ENCODE data around the gene LY6G6C.
A peak's percentile ranks its signal among the peaks of the same experiment; 100 is the strongest.

Gene LY6G6C

GRCh38 chr6:31742894-31743293 lies 21.3 kb upstream of the LY6G6C start:
- no peak for DNase-seq

GRCh38 chr6:31741815-31742214 lies 20.3 kb upstream of the LY6G6C start:
- no peak for DNase-seq

- DNase-seq: no peak
Measured at GRCh38 chr6:31740397-31741223, 19.1 kb upstream of the LY6G6C start.

- DNase-seq: peak; percentile 53 to 99 (median 94)
Measured at GRCh38 chr6:31739639-31740396, 18.3 kb upstream of the LY6G6C start, which contains the start of gene MSH5. MSH5 (plus strand) TSS chr6:31740005; CDS start chr6:31740467, 462 bp downstream.

- DNase-seq: peak in 4 of 56 donors; percentile 4 to 33 (median 10)
Measured at GRCh38 chr6:31737991-31738979, 16.7 kb upstream of the LY6G6C start.

GRCh38 chr6:31737315-31737990 lies 15.9 kb upstream of the LY6G6C start:
- DNase-seq: no peak

GRCh38 chr6:31736768-31737314 lies 15.3 kb upstream of the LY6G6C start:
- no peak for DNase-seq

GRCh38 chr6:31736021-31736767 lies 14.6 kb upstream of the LY6G6C start, which contains the start of gene CLIC1:
CLIC1 (minus strand) TSS chr6:31736530; CDS start chr6:31736300, 230 bp downstream.
- DNase-seq: peak in 13 of 56 donors; percentile 8 to 43 (median 20)

- DNase-seq: peak in 1 of 56 donors; percentile 16
Measured at GRCh38 chr6:31734821-31735406, 13.4 kb upstream of the LY6G6C start.

- no peak for DNase-seq
Measured at GRCh38 chr6:31734247-31734820, 12.8 kb upstream of the LY6G6C start.

- DNase-seq: no peak
Measured at GRCh38 chr6:31733734-31734133, 12.2 kb upstream of the LY6G6C start.

GRCh38 chr6:31732029-31732428 lies 10.5 kb upstream of the LY6G6C start:
- no peak for DNase-seq

- DNase-seq: no peak
Measured at GRCh38 chr6:31730631-31731086, 9.1 kb upstream of the LY6G6C start.

GRCh38 chr6:31729979-31730630 lies 8.6 kb upstream of the LY6G6C start:
- peak in 49 of 56 donors; percentile 12 to 80 (median 56) for DNase-seq

- peak; percentile 19 to 89 (median 74) for DNase-seq
Measured at GRCh38 chr6:31729515-31729978, 8.0 kb upstream of the LY6G6C start.

GRCh38 chr6:31728767-31729514 lies 7.4 kb upstream of the LY6G6C start, which contains the start of gene DDAH2:
DDAH2 (minus strand) TSS chr6:31729299; CDS start chr6:31729161, 138 bp downstream.
- peak in 1 of 56 donors; percentile 52 for DNase-seq
